Measurements from ENCODE around the gene CEP57L1.

GRCh38 chr6:109093732-109094415 lies 1.4 kb upstream of the CEP57L1 start:
- no peak for TF ChIP-seq POLR2AphosphoS5 (IDR thresholded peaks at IDR 0.05)
- no peak for TF ChIP-seq POLR2A (IDR thresholded peaks at IDR 0.05)

Data from suprapubic skin (tissue), 4 donors.